ENCODE measurements around the gene HEXB.
A peak's percentile ranks its signal among the peaks of the same experiment; 100 is the strongest.

HEXB gene

GRCh38 chr5:74684900-74685851 lies at the start of gene HEXB (continued):
- TF ChIP-seq INSM2 (tag by site-specific recombination; IDR thresholded peaks at IDR 0.05) (no peak; the same call in 1 of the 2 replicates), ZSCAN16 (tag by site-specific recombination; IDR thresholded peaks at IDR 0.05) (no peak), BCL11B (tag by site-specific recombination; IDR thresholded peaks at IDR 0.05; ENCODE audit: low read depth) (peak; percentile 33; the same call in 1 of the 2 replicates), ZNF473 (tag by site-specific recombination; IDR thresholded peaks at IDR 0.05) (no peak), ATF2 (tag by site-specific recombination; IDR thresholded peaks at IDR 0.05; ENCODE audit: low read depth) (no peak), REST (tag by site-specific recombination; IDR thresholded peaks at IDR 0.05) (no peak), ZNF404 (tag by site-specific recombination; IDR thresholded peaks at IDR 0.05) (no peak), ZNF10 (tag by site-specific recombination; IDR thresholded peaks at IDR 0.05) (peak; percentile 41; the same call in 1 of the 2 replicates), ZNF112 (tag by site-specific recombination; IDR thresholded peaks at IDR 0.05) (no peak), ZNF654 (tag by site-specific recombination; IDR thresholded peaks at IDR 0.05; ENCODE audit: low read depth) (no peak), ZNF280D (tag by site-specific recombination; IDR thresholded peaks at IDR 0.05) (no peak), ZNF626 (tag by site-specific recombination; IDR thresholded peaks at IDR 0.05) (no peak), PRDM10 (tag by site-specific recombination; IDR thresholded peaks at IDR 0.05) (peak; percentile 59; the same call in 1 of the 2 replicates), ZNF843 (tag by site-specific recombination; IDR thresholded peaks at IDR 0.05) (no peak), REPIN1 (tag by site-specific recombination; IDR thresholded peaks at IDR 0.05; ENCODE audit: low read depth) (no peak), BCL6B (tag by site-specific recombination; IDR thresholded peaks at IDR 0.05) (no peak), ZNF585B (tag by site-specific recombination; IDR thresholded peaks at IDR 0.05) (no peak), ZNF302 (tag by site-specific recombination; IDR thresholded peaks at IDR 0.05; ENCODE audit: low read depth) (no peak), ZNF398 (tag by site-specific recombination; IDR thresholded peaks at IDR 0.05) (no peak), ZNF138 (tag by site-specific recombination; IDR thresholded peaks at IDR 0.05; ENCODE audit: borderline replicate concordance) (no peak), ZNF174 (tag by site-specific recombination; IDR thresholded peaks at IDR 0.05) (no peak)
